GM12878 (cell line): ENCODE measurements around the gene FBXL16. TPM values are rescaled to one million over a fixed set of nuclear protein-coding genes. Genes with fewer than 3 reads are reported as not detected.

Source experiments
- ATAC-seq: fragments of 200-7000 bp; cut with Tn5 transposase; 3 replicates; pipeline ENCODE4 v1.9.1; 2020; ENCODE audit warnings: mild to moderate bottlenecking, moderate library complexity
- BruUV-seq: library from RNA; stranded (reverse); fragments of 400-500 nt; replicated peaks from 2 replicates; lab custom pipeline; 2021; lab: Mats Ljungman, UMichigan
- CTCF ChIA-PET: fragments of 300-600 bp; sonication (Branson Sonifier 250); formaldehyde crosslinking; extraction: SDS; loops from one replicate; lab custom pipeline; 2021; ENCODE audit warnings: inconsistent platforms; lab: Yijun Ruan, JAX
- POLR2A ChIA-PET: fragments of 350-600 bp; formaldehyde crosslinking; extraction: SDS; loops from one replicate; lab custom pipeline; 2021; ENCODE audit warnings: inconsistent platforms; lab: Charles Lee
- RAD21 ChIA-PET: fragments of 300-600 bp; sonication (Branson Sonifier 250); formaldehyde crosslinking; loops from one replicate; lab custom pipeline; 2023; ENCODE audit warnings: antibody characterized with exemption; ENCODE audit not compliant: unreplicated experiment; lab: Charles Lee
- SMC1A ChIA-PET: fragments of 300-600 bp; sonication (Branson Sonifier 250); formaldehyde crosslinking; loops from one replicate; lab custom pipeline; 2023; ENCODE audit not compliant: unreplicated experiment, uncharacterized antibody; lab: Charles Lee
- DNase-seq: peaks from one replicate; pipeline ENCODE4 v3.0.0-alpha.2; 2011; ENCODE audit warnings: low read depth, low spot score
- FAIRE-seq: peaks from 3 replicates; lab custom pipeline; 2011; peaks lifted over from hg19 to GRCh38; lab: Jason Lieb, UNC
- H2AFZ ChIP-seq: 2 replicates; pipeline ENCODE4 v1.6.0; 2011; ENCODE audit warnings: low read depth, low read length, control low read depth; ENCODE audit not compliant: control insufficient read depth
- H3K27ac ChIP-seq: 2 replicates; pipeline ENCODE4 v1.5.1; 2011; ENCODE audit warnings: control low read depth; ENCODE audit not compliant: control insufficient read depth, insufficient read depth
- H3K27me3 ChIP-seq, 2 experiments: replicated peaks in 1 of 2; 2 replicates each; pipeline versions ENCODE4 v1.6.0 to v1.6.1; 2011; ENCODE audit warnings: low read length in 1 of 2; ENCODE audit not compliant: control insufficient read depth in 2 of 2, insufficient read depth in 2 of 2
- H3K36me3 ChIP-seq, 2 experiments: 2 replicates each; pipeline ENCODE4 v1.5.1; 2011; ENCODE audit warnings: low read length in 1 of 2; ENCODE audit not compliant: control insufficient read depth in 2 of 2, insufficient read depth in 2 of 2
- H3K4me1 ChIP-seq: 2 replicates; pipeline ENCODE4 v1.6.1; 2011; ENCODE audit warnings: mild to moderate bottlenecking, low read length, moderate library complexity, mixed read lengths; ENCODE audit not compliant: control insufficient read depth, insufficient read depth
- H3K4me2 ChIP-seq: 2 replicates; pipeline ENCODE4 v1.6.0; 2011; ENCODE audit warnings: control low read depth; ENCODE audit not compliant: control insufficient read depth, insufficient read depth
- H3K4me3 ChIP-seq: fragments of 200-600 bp; sonication (generic); 2 replicates; pipeline ENCODE4 v1.5.1; 2016
- H3K79me2 ChIP-seq: 2 replicates; pipeline ENCODE4 v1.6.0; 2011; ENCODE audit warnings: low read length; ENCODE audit not compliant: control insufficient read depth, insufficient read depth
- H3K9ac ChIP-seq: 2 replicates; pipeline ENCODE4 v1.8.0; 2011; ENCODE audit warnings: low read length, control low read depth, mixed read lengths; ENCODE audit not compliant: control insufficient read depth, insufficient read depth
- H3K9me3 ChIP-seq: replicated peaks from 3 replicates; pipeline ENCODE4 v1.5.1; 2011; ENCODE audit warnings: mild to moderate bottlenecking, low read length; ENCODE audit not compliant: control insufficient read depth, insufficient read depth
- H4K20me1 ChIP-seq: 2 replicates; pipeline ENCODE4 v1.6.0; 2011; ENCODE audit not compliant: control insufficient read depth, insufficient read depth
- BMI1 ChIP-seq: fragments of 450-650 bp; IDR thresholded peaks from 2 replicates; pipeline ENCODE4 v1.6.1; 2016; ENCODE audit warnings: mild to moderate bottlenecking, moderate library complexity, borderline replicate concordance
- CEBPB ChIP-seq, 2 experiments: fragments of 150-350 bp in 1 of 2; IDR thresholded peaks; 2 replicates each; pipeline ENCODE4 v1.6.1; 2012 to 2014; ENCODE audit warnings: low read depth in 2 of 2, low read length in 2 of 2, borderline replicate concordance in 1 of 2, inconsistent platforms in 1 of 2
- HCFC1 ChIP-seq: fragments of 150-350 bp; IDR thresholded peaks from 2 replicates; pipeline ENCODE4 v1.6.1; 2014; ENCODE audit warnings: low read length
- MYC ChIP-seq: IDR thresholded peaks from 2 replicates; pipeline ENCODE4 v1.6.1; 2011; ENCODE audit warnings: mild to moderate bottlenecking, low read length, moderate library complexity, inconsistent platforms; ENCODE audit not compliant: insufficient read depth, insufficient replicate concordance, insufficient read length, severe bottlenecking
- NR2C1 ChIP-seq: fragments of 450-650 bp; IDR thresholded peaks from 2 replicates; pipeline ENCODE4 v1.6.1; 2017; ENCODE audit warnings: antibody characterized with exemption, mild to moderate bottlenecking, moderate library complexity
- NR2C2 ChIP-seq: IDR thresholded peaks from 2 replicates; pipeline ENCODE4 v1.6.1; 2011; ENCODE audit warnings: borderline replicate concordance, low read depth; ENCODE audit not compliant: control insufficient read depth, insufficient read length
- NRF1 ChIP-seq: conservative IDR thresholded peaks from 2 replicates; pipeline ENCODE4 v1.6.1; 2011; ENCODE audit warnings: mild to moderate bottlenecking, low read depth, low read length, improper control_type of control experiment
- RAD21 ChIP-seq: IDR thresholded peaks from 2 replicates; pipeline ENCODE4 v1.6.1; 2011; ENCODE audit warnings: mild to moderate bottlenecking, low read depth, low read length, moderate library complexity; ENCODE audit not compliant: insufficient read depth
- RUNX3 ChIP-seq: IDR thresholded peaks from 2 replicates; pipeline ENCODE4 v1.6.1; 2012; ENCODE audit warnings: low read length, inconsistent platforms
- ZBED1 ChIP-seq: IDR thresholded peaks from 2 replicates; pipeline ENCODE4 v1.6.1; 2016; ENCODE audit warnings: borderline replicate concordance
- ZZZ3 ChIP-seq: IDR thresholded peaks from 2 replicates; pipeline ENCODE4 v1.6.1; 2011; ENCODE audit warnings: low read depth; ENCODE audit not compliant: control insufficient read depth, insufficient read length
- WGBS: methylation state at CpG from one replicate; pipeline ENCODE4 v1.1.6; 2016; ENCODE audit warnings: low lambda C conversion rate; ENCODE audit not compliant: insufficient replicate concordance, insufficient coverage; ENCODE audit errors: missing lambda C conversion rate; 5-methylcytosine and 5-hydroxymethylcytosine counted together
- in situ Hi-C: fragments of 300-500 bp; cut with MboI; formaldehyde crosslinking; loops from 9 replicates; pipeline ENCODE4 v1.14.3; 2018; ENCODE audit warnings: mixed read lengths
- intact Hi-C: fragments of 100-400 bp; cut with micrococcal nuclease; formaldehyde crosslinking; loops from one replicate; pipeline ENCODE4 v1.14.2; 2022; ENCODE audit not compliant: unreplicated experiment
- polyA plus RNA-seq, 11 experiments: library from polyadenylated mRNA; depleted of rRNA in 4 of 11; unstranded in 6 of 11; stranded (reverse) in 5 of 11; fragments of >200 nt; fragmentation: Nextera tagmentation in 4 of 11; fragmentation: Illumina TruSeq in 1 of 11; extraction: Ambion mirVana in 4 of 11; extraction: Trizol in 1 of 11; gene quantifications; 1 replicate in 1 of 11; 2 replicates in 10 of 11; pipeline versions ENCODE4 v1.2.1 to v1.2.3, GENCODE V29; 2011 to 2016; ENCODE audit warnings: inconsistent platforms in 2 of 11, missing spikeins in 2 of 11, low read depth in 1 of 11
- total RNA-seq, 4 experiments: library from RNA; depleted of rRNA in 3 of 4; stranded (reverse); fragments of >200 nt in 3 of 4; fragmentation: Illumina TruSeq in 1 of 4; extraction: Trizol in 1 of 4; gene quantifications; 2 replicates each; pipeline versions ENCODE4 v1.2.1 to v1.2.3, GENCODE V29; 2013 to 2021
- TF ChIP-seq, protein P1 (sequence below): fragments of 450-650 bp; IDR thresholded peaks from 2 replicates; pipeline ENCODE4 v1.6.1; 2018; ENCODE audit warnings: borderline replicate concordance, mild to moderate bottlenecking; ENCODE audit not compliant: partially characterized antibody

Gene FBXL16
- total and polyA plus RNA-seq, 10 of the 15 experiments (the other 5 are each of a cell fraction or from before 2014, with no cell fraction given), result 0.13 to 1.4 (median 0.24) TPM

DNA sequence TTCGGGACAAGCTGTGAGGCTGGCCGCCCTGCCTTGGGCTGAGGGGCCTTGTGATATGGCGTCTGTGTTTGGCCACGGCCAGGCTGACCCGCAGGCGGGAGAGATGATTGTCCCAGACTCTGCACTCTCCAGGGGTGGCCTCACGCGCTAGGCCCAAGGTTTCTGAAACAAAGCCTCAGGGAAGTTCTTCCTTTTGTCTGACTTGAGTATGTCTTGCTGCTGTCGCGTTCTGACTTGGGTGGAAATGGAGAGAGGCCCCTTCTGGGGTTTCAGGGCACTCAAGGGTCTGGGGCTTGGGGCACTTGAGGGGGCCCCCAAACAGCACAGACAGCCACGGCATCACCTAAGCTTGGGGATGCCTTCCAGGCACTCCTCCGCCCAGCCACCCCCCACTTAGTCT, 5.5 kb upstream of the FBXL16 start:
- Histone ChIP-seq H4K20me1 (no peaks in the 10 kb centered on the region), H3K9me3 (no peaks in the 10 kb centered on the region), H2AFZ (no peak overlapping the region), H3K27me3 (no peaks in the 10 kb centered on the region; a peak in 2 of 4 replicates), H3K9ac (no peak overlapping the region), H3K79me2 (no peaks in the 10 kb centered on the region), H3K4me1 (no peaks in the 10 kb centered on the region), H3K36me3 (no peaks in the 10 kb centered on the region), H3K4me2 (no peak overlapping the region), H3K4me3 (no peak overlapping the region), H3K27ac (no peak overlapping the region)
- FAIRE-seq (no peak), ATAC-seq (no peak), DNase-seq (no peak)
- WGBS, result 43% methylated on average over 12 of the region's 12 CpGs
- intact Hi-C loops, result loop anchor here (1.0 to 2.0 kb wide), 2 partner anchors 74 to 392 kb away; no protein-coding TSS in a partner anchor
- TF ChIP-seq NR2C1 (no peak), CEBPB (IDR thresholded peaks at IDR 0.05; ENCODE audit: borderline replicate concordance in 1 of 2, low read depth in 2 of 2, low read length in 2 of 2) (no peak), MYC (no peak), BMI1 (no peak), RAD21 (no peak), ZBED1 (no peak), HCFC1 (no peak), RUNX3 (no peak), NR2C2 (no peak), ZZZ3 (no peak), NRF1 (no peak)
- TF ChIP-seq, protein P1, sequence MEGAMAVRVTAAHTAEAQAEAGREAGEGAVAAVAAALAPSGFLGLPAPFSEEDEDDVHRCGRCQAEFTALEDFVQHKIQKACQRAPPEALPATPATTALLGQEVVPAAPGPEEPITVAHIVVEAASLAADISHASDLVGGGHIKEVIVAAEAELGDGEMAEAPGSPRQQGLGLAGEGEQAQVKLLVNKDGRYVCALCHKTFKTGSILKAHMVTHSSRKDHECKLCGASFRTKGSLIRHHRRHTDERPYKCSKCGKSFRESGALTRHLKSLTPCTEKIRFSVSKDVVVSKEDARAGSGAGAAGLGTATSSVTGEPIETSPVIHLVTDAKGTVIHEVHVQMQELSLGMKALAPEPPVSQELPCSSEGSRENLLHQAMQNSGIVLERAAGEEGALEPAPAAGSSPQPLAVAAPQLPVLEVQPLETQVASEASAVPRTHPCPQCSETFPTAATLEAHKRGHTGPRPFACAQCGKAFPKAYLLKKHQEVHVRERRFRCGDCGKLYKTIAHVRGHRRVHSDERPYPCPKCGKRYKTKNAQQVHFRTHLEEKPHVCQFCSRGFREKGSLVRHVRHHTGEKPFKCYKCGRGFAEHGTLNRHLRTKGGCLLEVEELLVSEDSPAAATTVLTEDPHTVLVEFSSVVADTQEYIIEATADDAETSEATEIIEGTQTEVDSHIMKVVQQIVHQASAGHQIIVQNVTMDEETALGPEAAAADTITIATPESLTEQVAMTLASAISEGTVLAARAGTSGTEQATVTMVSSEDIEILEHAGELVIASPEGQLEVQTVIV, result no peak
- SMC1A ChIA-PET, result no interaction called here
- CTCF ChIA-PET, result interaction anchor here (0.6 to 1.3 kb wide), 3 partner anchors 30 to 209 kb away, joined by 3 to 5 read pairs (median 4); no protein-coding TSS in a partner anchor
- no TSS peak for BruUV-seq
- POLR2A ChIA-PET, result no interaction called here
- RAD21 ChIA-PET, result no interaction called here
- in situ Hi-C loops, result loop anchor here (5.0 kb wide), 1 partner anchor 76 kb away; the partner anchor contains the start of genes CHTF18 and RPUSD1
